ENCODE results near the gene SUSD2. TPM values are rescaled to one million over a fixed set of nuclear protein-coding genes. Genes with fewer than 3 reads are reported as not detected.

SUSD2 gene
- total and polyA plus RNA-seq, 9 of the 15 experiments (the other 6 are each of a cell fraction or from before 2014, with no cell fraction given): 0.01 to 0.16 (median 0.04) TPM; not detected in 4

DNA sequence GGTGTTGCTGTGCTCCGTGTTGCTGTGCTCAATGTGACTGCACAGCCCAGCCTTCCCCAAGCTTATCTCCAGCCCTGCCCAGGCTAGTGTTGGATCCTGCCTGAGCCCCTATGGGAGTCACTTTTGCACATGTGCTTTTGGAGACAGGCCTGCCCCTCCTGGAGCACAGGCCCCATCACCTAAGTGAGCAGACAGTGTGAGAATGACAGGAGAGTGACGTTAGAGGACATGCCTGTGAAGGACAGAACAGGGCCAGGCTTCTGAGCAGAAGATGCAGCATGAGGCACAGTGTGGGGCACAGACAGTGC lies 36.6 kb upstream of the SUSD2 start:
- Histone ChIP-seq H3K36me3 (ENCODE audit: control insufficient read depth, insufficient read depth, low read length) (peaks cover 39% of the 10 kb centered on the region; the same call in 2 of the 3 replicates), H3K27me3 (ENCODE audit: control insufficient read depth in 2 of 2, insufficient read depth in 2 of 2, low read length in 2 of 2) (no peaks in the 10 kb centered on the region), H3K9me1 (ENCODE audit: control insufficient read depth, insufficient read depth, low read length) (no peaks in the 10 kb centered on the region), H4K20me1 (replicated peaks; ENCODE audit: control insufficient read depth, insufficient read depth, low read length) (no peaks in the 10 kb centered on the region; the same call in 1 of the 2 replicates), H3K79me2 (ENCODE audit: control insufficient read depth, insufficient read depth, low read length) (no peaks in the 10 kb centered on the region), H3K9ac (ENCODE audit: insufficient read depth in 1 of 2, low read depth in 2 of 2, low read length in 2 of 2) (no peak overlapping the region), H3K4me2 (ENCODE audit: insufficient read depth, low read length) (no peak overlapping the region), H3K27ac (ENCODE audit: extremely low read depth, low read depth, low read length) (no peak overlapping the region), H3K4me3 (no peak overlapping the region), H3K4me1 (replicated peaks in 1 of 2; ENCODE audit: control insufficient read depth in 2 of 2, insufficient read depth in 2 of 2, low read length in 2 of 2) (peaks cover 9 to 18% of the 10 kb centered on the region in 2 experiments; a peak in 3 of 5 replicates), H3K9me3 (replicated peaks; ENCODE audit: control insufficient read depth, insufficient read depth, low read depth, low read length) (no peaks in the 10 kb centered on the region), H2AFZ (ENCODE audit: low read depth, low read length) (no peak overlapping the region)
- WGBS (ENCODE audit: insufficient coverage, low coverage, missing lambda C conversion rate): 53% methylated on average over 2 of the region's 2 CpGs
- FAIRE-seq: no peak
- ChIA-PET POLR2A (no interaction called here), CTCF (ENCODE audit: low intra/inter-chr PET ratio) (no interaction called here)
- TF ChIP-seq MEF2A (IDR thresholded peaks at IDR 0.05; ENCODE audit: control insufficient read depth, low read depth, low read length) (no peak), SMARCC2 (IDR thresholded peaks at IDR 0.05; ENCODE audit: low read depth) (no peak)
- BruUV-seq (replicated peaks): no TSS peak
- no peak for ATAC-seq
- in situ Hi-C loops (cut with MboI): no loop called here
- DNase-seq (ENCODE audit: extremely low read depth in 1 of 4, low spot score in 3 of 4): no peak
- intact Hi-C loops (cut with micrococcal nuclease): no loop called here

- WGBS (ENCODE audit: insufficient coverage, low coverage, missing lambda C conversion rate): 87% methylated on average over 9 of the region's 9 CpGs
- DNase-seq (ENCODE audit: extremely low read depth in 1 of 4, low spot score in 3 of 4) (peak in 1 of 4 experiments; percentile 8), ATAC-seq (peak; percentile 49), FAIRE-seq (no peak)
- Histone ChIP-seq H3K4me1 (replicated peaks in 1 of 2; ENCODE audit: control insufficient read depth in 2 of 2, insufficient read depth in 2 of 2, low read length in 2 of 2) (peaks cover 9 to 18% of the 10 kb centered on the region in 2 experiments; a peak in 3 of 5 replicates), H3K4me2 (ENCODE audit: insufficient read depth, low read length) (no peak overlapping the region; the same call in 1 of the 2 replicates), H4K20me1 (replicated peaks; ENCODE audit: control insufficient read depth, insufficient read depth, low read length) (no peaks in the 10 kb centered on the region; the same call in 1 of the 2 replicates), H3K9me1 (ENCODE audit: control insufficient read depth, insufficient read depth, low read length) (no peaks in the 10 kb centered on the region), H3K79me2 (ENCODE audit: control insufficient read depth, insufficient read depth, low read length) (no peaks in the 10 kb centered on the region), H3K4me3 (no peak overlapping the region), H3K27me3 (ENCODE audit: control insufficient read depth in 2 of 2, insufficient read depth in 2 of 2, low read length in 2 of 2) (no peaks in the 10 kb centered on the region), H3K27ac (ENCODE audit: extremely low read depth, low read depth, low read length) (peak overlapping the region; percentile 48; the same call in 1 of the 3 replicates), H3K36me3 (ENCODE audit: control insufficient read depth, insufficient read depth, low read length) (peaks cover 37% of the 10 kb centered on the region; the same call in 2 of the 3 replicates), H3K9me3 (replicated peaks; ENCODE audit: control insufficient read depth, insufficient read depth, low read depth, low read length) (no peaks in the 10 kb centered on the region), H2AFZ (ENCODE audit: low read depth, low read length) (no peak overlapping the region), H3K9ac (ENCODE audit: insufficient read depth in 1 of 2, low read depth in 2 of 2, low read length in 2 of 2) (no peak overlapping the region)
- no peak for TF ChIP-seq EGR1 (conservative IDR thresholded peaks at IDR 0.05)
- TF ChIP-seq IFI16 (CRISPR knock-in tag; IDR thresholded peaks at IDR 0.05): no peak
- TF ChIP-seq KHSRP (IDR thresholded peaks at IDR 0.05): no peak
- no peak for TF ChIP-seq ZNF384 (IDR thresholded peaks at IDR 0.05; ENCODE audit: low read depth, low read length)
- TF ChIP-seq C11orf30 (IDR thresholded peaks at IDR 0.05; ENCODE audit: low read depth): peak; percentile 47; the same call in 1 of the 2 replicates
- TF ChIP-seq ZNF316 (IDR thresholded peaks at IDR 0.05): no peak
- no peak for TF ChIP-seq ZNF436 (CRISPR knock-in tag; IDR thresholded peaks at IDR 0.05)
- no peak for TF ChIP-seq TFAP4 (CRISPR knock-in tag; IDR thresholded peaks at IDR 0.05; ENCODE audit: borderline replicate concordance)
- ChIA-PET CTCF (ENCODE audit: low intra/inter-chr PET ratio) (no interaction called here), POLR2A (interaction anchor here (0.6 to 1.0 kb wide), 3 partner anchors 11 to 40 kb away, joined by 3 read pairs; no protein-coding TSS in a partner anchor)
- in situ Hi-C loops (cut with MboI): no loop called here
- intact Hi-C loops (cut with micrococcal nuclease): no loop called here
- no TSS peak for BruUV-seq (replicated peaks)
Measured at GRCh38 chr22:24145446-24146193, 35.7 kb upstream of the SUSD2 start.
